Measurements from ENCODE around the gene EAF2. TPM values are rescaled to one million over a fixed set of nuclear protein-coding genes. Genes with fewer than 3 reads are reported as not detected.

EAF2 gene
- total RNA-seq, 1 experiment from 2014 or later = 4.4 TPM

GRCh38 chr3:121914081-121914998 lies 79.3 kb downstream of the EAF2 start:
- Histone ChIP-seq H3K79me2 (ENCODE audit: insufficient read depth, low read length) (no peaks in the 10 kb centered on the region), H3K36me3 (ENCODE audit: control insufficient read depth in 1 of 2, insufficient read depth in 2 of 2, low read length in 2 of 2) (no peaks in the 10 kb centered on the region), H3K9ac (ENCODE audit: low read length) (no peak overlapping the region), H3K9me2 (ENCODE audit: insufficient read depth) (no peaks in the 10 kb centered on the region), H2AFZ (ENCODE audit: low read depth, low read length, poor library complexity, severe bottlenecking) (no peak overlapping the region), H3K27ac (ENCODE audit: low read depth, low read length) (no peak overlapping the region), H3K4me1 (ENCODE audit: control insufficient read depth in 1 of 2, insufficient read depth in 2 of 2, low read length in 2 of 2) (no peaks in the 10 kb centered on the region), H3K9me3 (ENCODE audit: control insufficient read depth in 1 of 2, insufficient read depth in 1 of 2, low read depth in 1 of 2, low read length in 2 of 2) (no peaks in the 10 kb centered on the region), H4K20me1 (ENCODE audit: insufficient read depth) (no peaks in the 10 kb centered on the region; the same call in 1 of the 2 replicates), H3K4me3 (replicated peaks in 1 of 2; ENCODE audit: low read depth in 1 of 2, low read length in 2 of 2) (no peak overlapping the region), H3K4me2 (ENCODE audit: low read length) (no peak overlapping the region), H3K27me3 (ENCODE audit: insufficient read depth, low read length) (no peaks in the 10 kb centered on the region)
- DNase-seq (ENCODE audit: low read depth, low spot score) (no peak), ATAC-seq (no peak)
- TF ChIP-seq JUND (IDR thresholded peaks at IDR 0.05) = no peak
- TF ChIP-seq RAD21 (IDR thresholded peaks at IDR 0.05; ENCODE audit: low read depth) = no peak
- TF ChIP-seq EZH2phosphoT487 (IDR thresholded peaks at IDR 0.05; ENCODE audit: borderline replicate concordance) = no peak
- no peak for TF ChIP-seq ATF3 (IDR thresholded peaks at IDR 0.05)
- no peak for TF ChIP-seq SRF (IDR thresholded peaks at IDR 0.05; ENCODE audit: low read depth)
- intact Hi-C loops (cut with micrococcal nuclease) = no loop called here
- ChIA-PET RAD21 (ENCODE audit: low non-redundant PET in 1 of 2, low total read pairs in 2 of 2, uncharacterized antibody in 2 of 2, unreplicated experiment in 2 of 2) (no interaction called here), POLR2A (no interaction called here), CTCF (no interaction called here)
- no TSS peak for BruUV-seq (replicated peaks)

DNA sequence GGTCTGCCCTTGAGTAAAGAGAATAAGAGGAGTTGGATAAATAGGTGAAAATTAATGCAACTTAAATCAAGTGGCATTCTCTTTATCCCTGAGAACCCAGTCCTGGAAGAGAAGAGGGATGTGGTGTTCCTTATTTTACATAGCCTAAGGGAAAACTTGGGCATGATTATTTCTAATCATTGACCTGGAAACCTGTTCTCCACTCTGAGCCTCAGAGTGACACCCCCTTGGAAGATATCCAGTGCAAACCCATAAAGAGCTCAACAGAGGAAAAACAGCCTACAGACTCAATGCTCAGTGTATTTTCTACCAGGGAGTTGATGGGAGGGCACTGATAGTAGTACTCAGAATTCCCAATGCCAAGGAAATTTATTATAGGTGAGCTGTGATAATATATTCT lies 81.2 kb downstream of the EAF2 start:
- no peaks in the 10 kb centered on the region; the same call in 1 of the 2 replicates for H4K20me1 ChIP-seq (ENCODE audit: insufficient read depth)
- no peak for ATAC-seq
- no peak overlapping the region for H2AFZ ChIP-seq (ENCODE audit: low read depth, low read length, poor library complexity, severe bottlenecking)
- no peak for TF ChIP-seq SRF (IDR thresholded peaks at IDR 0.05; ENCODE audit: low read depth)
- no peak for TF ChIP-seq JUND (IDR thresholded peaks at IDR 0.05)
- TF ChIP-seq EGR1 (IDR thresholded peaks at IDR 0.05; ENCODE audit: low read depth) = no peak
- no peak for TF ChIP-seq SIN3A (IDR thresholded peaks at IDR 0.05; ENCODE audit: low read depth)
- TF ChIP-seq EZH2 (IDR thresholded peaks at IDR 0.05) = no peak
- TF ChIP-seq TCF7L2 (IDR thresholded peaks at IDR 0.05; ENCODE audit: borderline replicate concordance, extremely low read depth, insufficient read depth, insufficient read length) = no peak
- TF ChIP-seq, protein P1, sequence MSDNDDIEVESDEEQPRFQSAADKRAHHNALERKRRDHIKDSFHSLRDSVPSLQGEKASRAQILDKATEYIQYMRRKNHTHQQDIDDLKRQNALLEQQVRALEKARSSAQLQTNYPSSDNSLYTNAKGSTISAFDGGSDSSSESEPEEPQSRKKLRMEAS (IDR thresholded peaks at IDR 0.05) = no peak
- no peak for TF ChIP-seq ELF1 (IDR thresholded peaks at IDR 0.05; ENCODE audit: borderline replicate concordance, low read depth)
- no peak for TF ChIP-seq EZH2phosphoT487 (IDR thresholded peaks at IDR 0.05; ENCODE audit: borderline replicate concordance)
- no peak for TF ChIP-seq CBX3 (IDR thresholded peaks at IDR 0.05; ENCODE audit: low read depth)
- no peak for TF ChIP-seq FOSL1 (IDR thresholded peaks at IDR 0.05; ENCODE audit: low read depth)
- no peak for TF ChIP-seq CTCF (IDR thresholded peaks at IDR 0.05 in 2 of 3, conservative IDR thresholded peaks at IDR 0.05 in 1 of 3; ENCODE audit: borderline replicate concordance in 1 of 3, insufficient read depth in 1 of 3, low read depth in 2 of 3, low read length in 2 of 3)
- TF ChIP-seq RAD21 (IDR thresholded peaks at IDR 0.05; ENCODE audit: low read depth) = no peak
- no peaks in the 10 kb centered on the region for H3K9me3 ChIP-seq (ENCODE audit: control insufficient read depth in 1 of 2, insufficient read depth in 1 of 2, low read depth in 1 of 2, low read length in 2 of 2)
- H3K9me2 ChIP-seq (ENCODE audit: insufficient read depth) = no peaks in the 10 kb centered on the region
- intact Hi-C loops (cut with micrococcal nuclease) = no loop called here
- ChIA-PET CTCF (no interaction called here), POLR2A (no interaction called here), RAD21 (ENCODE audit: low non-redundant PET in 1 of 2, low total read pairs in 2 of 2, uncharacterized antibody in 2 of 2, unreplicated experiment in 2 of 2) (no interaction called here)
- H3K4me1 ChIP-seq (ENCODE audit: control insufficient read depth in 1 of 2, insufficient read depth in 2 of 2, low read length in 2 of 2) = no peaks in the 10 kb centered on the region
- no peak overlapping the region for H3K4me3 ChIP-seq (replicated peaks in 1 of 2; ENCODE audit: low read depth in 1 of 2, low read length in 2 of 2)
- no TSS peak for BruUV-seq (replicated peaks)
- no peak for DNase-seq (ENCODE audit: low read depth, low spot score)
- no peaks in the 10 kb centered on the region for H3K27me3 ChIP-seq (ENCODE audit: insufficient read depth, low read length)
- no peak overlapping the region for H3K27ac ChIP-seq (ENCODE audit: low read depth, low read length)
- H3K4me2 ChIP-seq (ENCODE audit: low read length) = no peak overlapping the region
- H3K79me2 ChIP-seq (ENCODE audit: insufficient read depth, low read length) = no peaks in the 10 kb centered on the region
- H3K36me3 ChIP-seq (ENCODE audit: control insufficient read depth in 1 of 2, insufficient read depth in 2 of 2, low read length in 2 of 2) = no peaks in the 10 kb centered on the region
- H3K9ac ChIP-seq (ENCODE audit: low read length) = no peak overlapping the region
